GM04504 (cell line): ENCODE results near the gene BICRAL.
"Not testable (repeated sequence)": the region's sequence is repeated elsewhere in the genome, so short reads cannot be mapped to it uniquely, and the experiment has no call there.

ENCODE experiments used
- DNase-seq: peaks from one replicate; pipeline ENCODE4 v3.0.0-alpha.2; 2012; ENCODE audit warnings: low read depth

The BICRAL gene, protein sequence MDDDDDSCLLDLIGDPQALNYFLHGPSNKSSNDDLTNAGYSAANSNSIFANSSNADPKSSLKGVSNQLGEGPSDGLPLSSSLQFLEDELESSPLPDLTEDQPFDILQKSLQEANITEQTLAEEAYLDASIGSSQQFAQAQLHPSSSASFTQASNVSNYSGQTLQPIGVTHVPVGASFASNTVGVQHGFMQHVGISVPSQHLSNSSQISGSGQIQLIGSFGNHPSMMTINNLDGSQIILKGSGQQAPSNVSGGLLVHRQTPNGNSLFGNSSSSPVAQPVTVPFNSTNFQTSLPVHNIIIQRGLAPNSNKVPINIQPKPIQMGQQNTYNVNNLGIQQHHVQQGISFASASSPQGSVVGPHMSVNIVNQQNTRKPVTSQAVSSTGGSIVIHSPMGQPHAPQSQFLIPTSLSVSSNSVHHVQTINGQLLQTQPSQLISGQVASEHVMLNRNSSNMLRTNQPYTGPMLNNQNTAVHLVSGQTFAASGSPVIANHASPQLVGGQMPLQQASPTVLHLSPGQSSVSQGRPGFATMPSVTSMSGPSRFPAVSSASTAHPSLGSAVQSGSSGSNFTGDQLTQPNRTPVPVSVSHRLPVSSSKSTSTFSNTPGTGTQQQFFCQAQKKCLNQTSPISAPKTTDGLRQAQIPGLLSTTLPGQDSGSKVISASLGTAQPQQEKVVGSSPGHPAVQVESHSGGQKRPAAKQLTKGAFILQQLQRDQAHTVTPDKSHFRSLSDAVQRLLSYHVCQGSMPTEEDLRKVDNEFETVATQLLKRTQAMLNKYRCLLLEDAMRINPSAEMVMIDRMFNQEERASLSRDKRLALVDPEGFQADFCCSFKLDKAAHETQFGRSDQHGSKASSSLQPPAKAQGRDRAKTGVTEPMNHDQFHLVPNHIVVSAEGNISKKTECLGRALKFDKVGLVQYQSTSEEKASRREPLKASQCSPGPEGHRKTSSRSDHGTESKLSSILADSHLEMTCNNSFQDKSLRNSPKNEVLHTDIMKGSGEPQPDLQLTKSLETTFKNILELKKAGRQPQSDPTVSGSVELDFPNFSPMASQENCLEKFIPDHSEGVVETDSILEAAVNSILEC

DNA sequence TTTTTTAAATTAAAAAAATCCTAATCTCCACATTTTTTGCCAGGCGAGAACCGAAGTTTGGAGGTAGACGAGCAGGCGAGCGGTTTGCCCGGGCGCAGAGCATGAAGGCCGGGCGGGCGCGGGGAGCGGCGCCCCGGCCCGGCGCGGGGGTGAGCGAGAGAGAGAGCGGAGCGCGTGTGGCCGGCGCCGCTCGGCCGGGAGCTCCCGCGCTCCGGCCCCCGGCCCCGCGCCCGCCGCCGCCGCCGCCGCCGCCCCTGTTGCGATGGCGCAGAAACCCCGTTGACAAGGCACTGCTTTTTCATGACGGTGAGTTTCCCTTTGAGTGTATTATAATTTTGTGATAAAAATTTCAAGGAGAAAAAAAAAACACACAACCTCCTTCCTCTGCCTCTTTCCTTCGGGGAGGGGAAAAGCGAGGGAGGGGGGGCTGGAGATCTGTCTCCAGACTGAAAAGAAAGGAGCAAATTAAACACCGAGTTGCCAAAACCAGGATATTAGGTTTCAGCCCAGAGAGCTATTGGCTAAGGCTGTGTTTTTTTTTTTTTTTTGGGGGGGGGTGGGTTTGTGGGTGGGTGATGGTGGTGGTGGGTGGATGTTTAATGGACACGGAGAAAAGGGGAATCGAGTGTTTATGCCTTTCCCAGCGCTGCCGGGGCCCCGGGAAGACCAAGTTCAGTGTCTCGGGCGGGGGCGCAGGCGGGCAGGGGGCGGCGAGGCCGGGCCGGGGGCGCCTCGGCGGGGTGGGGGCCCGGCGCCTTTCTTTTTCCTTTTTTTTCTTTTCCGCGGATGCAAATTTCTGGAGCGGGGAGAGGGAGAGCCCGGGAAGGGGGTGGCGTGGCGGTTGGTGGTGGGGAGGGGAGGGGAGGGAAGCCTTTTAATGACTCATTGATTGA, at the start of gene BICRAL:
BICRAL (plus strand) TSS at position 257 of the 893 bp plus-strand sequence. CDS start 39,971 bp downstream, outside the sequence.
- peak; percentile 62 for DNase-seq

DNA sequence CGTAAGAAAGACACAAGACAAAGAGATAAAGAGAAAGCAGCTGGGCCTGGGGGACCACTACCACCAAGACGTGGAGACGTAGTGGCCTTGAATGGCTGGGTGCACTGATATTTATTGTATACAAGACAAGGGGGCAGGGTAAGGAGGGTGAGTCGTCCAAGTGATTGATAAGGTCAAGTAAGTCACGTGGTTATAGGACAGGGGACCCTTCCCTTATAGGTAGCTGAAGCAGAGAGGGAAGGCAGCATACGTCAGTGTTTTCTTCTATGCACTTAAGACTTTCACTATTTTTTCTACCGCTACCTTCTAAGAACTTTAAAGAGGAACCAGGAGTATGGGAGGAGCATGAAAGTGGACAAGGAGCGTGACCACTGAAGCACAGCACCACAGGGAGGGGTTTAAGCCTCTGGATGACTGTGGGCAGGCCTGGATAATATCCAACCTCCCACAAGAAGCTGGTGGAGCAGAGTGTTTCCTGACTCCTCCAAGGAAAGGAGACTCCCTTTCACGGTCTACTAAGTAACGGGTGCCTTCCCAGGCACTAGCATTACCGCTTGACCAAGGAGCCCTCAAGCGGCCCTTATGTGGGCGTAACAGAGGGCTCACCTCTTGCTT, 47.9 kb upstream of the BICRAL start:
- DNase-seq: not testable (repeated sequence)

DNA sequence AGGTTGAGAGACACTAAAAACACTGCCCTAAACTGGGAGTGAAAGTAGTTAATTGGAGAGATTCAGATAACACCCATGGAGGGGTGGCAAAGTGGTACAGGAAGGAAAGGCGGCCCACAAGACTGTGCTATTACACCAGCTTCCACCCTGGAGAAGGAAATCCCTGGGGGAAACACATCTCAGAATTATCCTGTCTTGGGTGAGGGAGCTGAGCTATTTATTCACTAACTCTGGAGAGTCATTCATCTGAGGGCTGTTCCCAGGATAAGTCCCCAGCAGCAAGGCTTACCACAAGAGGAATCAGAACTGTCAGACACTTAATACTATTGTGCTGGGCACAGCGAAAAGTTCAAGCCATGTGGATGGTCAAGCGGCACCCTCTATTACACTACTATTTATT, 45.9 kb upstream of the BICRAL start:
- DNase-seq: no peak

DNA sequence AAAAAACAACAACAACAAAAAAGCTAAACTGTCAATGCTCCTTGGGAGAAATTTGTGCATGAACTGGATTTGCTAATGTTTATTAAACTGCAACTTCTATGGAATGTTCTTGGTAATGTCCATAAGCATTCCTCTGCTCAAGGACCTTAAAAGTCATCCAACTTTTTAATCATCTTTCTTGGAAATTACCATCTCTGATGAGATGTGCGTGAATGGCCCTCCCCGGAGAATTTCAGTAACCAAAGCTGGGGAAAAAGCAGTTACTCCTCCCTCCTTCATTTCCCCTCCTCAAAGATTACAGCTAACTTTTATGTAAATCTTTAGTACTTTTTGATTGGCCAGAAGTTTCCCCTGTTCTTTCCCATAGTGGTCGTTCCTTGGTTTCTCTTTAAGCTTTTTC, 41.1 kb upstream of the BICRAL start:
- no peak for DNase-seq

DNA sequence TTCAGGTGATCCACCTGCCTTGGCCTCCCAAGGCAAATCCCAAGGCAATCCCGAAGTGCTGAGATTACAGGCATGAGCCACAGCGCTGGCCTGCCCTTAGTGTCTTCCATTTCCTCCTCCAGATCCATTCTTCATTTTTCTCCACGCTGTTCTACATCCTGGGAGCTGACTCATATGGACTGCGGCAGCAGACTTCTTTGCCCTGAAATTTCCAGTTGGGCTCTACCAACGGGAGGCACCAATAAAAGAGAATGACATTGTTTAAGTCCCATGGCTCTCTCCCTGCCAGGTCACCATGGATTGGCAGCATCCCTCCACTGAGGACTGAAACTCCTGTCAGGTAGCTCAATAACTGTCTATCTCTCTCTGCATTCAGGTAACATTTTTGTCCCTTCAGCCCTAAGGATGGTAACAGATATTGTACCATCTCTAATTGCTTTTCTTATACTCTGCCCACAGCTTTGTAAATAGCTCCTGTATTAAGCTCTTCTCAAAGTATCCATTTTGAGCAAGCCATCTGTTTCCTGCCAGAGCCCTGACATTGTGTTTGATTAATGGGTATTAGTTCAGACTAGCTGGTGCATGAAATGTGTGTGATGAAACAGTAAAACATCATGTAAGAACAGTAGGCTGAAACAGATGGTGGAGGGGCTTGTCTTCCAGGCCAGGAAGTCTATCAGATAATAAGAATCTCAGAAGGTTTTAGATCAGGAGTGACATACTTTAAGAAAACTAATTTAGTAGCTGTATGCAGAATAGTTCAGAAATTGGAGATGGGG, 39.5 kb upstream of the BICRAL start:
- DNase-seq: peak; percentile 47

DNA sequence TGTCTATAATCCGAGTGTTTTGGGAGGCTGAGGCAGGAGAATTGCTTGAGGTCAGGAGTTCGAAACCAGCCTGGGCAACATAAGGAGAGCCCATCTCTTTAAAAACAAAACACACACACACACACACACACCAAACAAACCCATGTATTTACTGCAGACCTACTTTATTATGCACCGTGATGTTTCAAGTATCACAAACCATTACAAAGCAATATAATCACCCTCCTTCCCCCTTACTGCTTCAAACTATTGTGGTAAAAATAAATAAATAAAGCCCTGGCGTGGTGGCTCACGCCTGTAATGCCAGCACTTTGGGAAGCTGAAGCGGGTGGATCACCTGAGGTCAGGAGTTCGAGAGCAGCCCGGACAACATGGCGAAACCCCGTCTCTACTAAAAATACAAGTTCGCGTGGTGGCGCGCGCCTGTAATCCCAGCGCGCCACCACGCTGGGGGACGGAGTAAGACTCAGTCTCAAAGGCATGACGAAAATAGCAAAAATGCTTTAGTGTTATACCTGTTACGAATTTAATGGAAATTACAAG, 37.4 kb upstream of the BICRAL start:
- no peak for DNase-seq

DNA sequence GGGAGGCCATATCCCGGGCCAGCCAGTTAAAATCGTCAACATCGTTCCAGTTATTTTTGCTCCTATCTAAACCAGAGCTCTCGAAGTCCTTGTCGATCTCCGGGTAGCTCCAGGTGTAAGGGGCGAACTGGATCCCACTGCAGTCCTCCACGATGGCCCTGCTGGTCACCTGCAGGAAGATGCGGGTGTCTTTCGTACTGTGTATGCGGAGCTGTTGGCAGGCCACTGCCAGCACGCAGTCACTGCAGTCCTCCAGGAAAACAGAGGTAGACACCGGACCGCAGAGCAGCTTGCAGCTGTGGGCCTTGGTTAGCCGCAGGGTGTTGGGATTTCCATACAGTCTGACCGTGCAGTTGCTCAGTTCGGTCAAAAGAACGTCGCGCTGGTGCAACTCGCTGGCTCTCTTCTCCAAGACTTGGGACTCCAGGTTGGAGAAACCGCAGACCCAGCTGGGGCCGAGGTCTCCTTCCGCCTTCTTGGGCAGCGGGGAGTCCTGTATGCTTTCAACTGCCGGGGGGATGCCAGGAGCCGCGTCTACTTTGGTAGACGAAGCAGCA, 36.7 kb upstream of the BICRAL start:
- DNase-seq: no peak

DNA sequence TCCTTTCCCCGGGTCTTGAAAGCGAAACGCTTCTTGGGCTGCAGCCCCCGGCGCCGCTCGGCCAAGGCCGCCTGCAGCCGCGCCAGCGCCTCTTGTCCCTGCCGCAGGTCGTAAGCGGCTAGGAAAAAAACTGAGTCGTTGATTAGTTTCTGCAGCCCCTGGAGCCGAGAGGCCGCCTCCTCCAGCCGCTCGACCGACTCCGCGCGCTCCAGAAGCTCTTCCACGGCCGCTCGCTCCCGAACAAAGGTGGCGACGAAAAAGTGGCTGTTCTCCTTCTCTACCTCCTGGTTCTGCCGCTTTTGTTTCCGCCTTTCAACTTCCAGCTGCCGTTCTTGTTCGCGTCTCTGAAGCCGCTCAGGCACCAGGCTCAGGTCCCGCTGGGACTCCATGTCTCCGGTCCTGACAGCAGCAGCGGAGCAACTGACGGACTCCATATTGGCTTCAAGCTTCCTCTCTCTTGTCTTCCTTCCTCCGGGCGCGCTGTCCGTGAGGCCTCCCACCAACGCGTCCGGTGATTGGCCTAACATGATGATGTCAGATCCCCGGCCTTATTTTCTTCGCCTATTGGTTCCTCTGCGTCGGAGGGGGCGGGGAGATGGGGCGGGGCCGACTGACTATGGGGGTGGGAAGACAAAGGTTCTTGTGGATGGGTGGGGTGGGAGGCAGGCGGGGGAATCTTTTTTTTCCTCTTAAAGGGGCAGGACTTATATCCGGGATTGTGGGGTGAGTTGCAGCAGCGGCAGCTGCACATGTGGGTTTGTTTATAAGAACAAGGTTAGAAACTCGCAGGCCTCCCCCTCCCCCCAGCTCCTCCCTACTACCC, 36.0 kb upstream of the BICRAL start, which contains the start of gene TBCC:
TBCC (minus strand) TSS at position 464 of the 823 bp plus-strand sequence; CDS start at position 434, 30 bp downstream.
- DNase-seq: peak; percentile 98

DNA sequence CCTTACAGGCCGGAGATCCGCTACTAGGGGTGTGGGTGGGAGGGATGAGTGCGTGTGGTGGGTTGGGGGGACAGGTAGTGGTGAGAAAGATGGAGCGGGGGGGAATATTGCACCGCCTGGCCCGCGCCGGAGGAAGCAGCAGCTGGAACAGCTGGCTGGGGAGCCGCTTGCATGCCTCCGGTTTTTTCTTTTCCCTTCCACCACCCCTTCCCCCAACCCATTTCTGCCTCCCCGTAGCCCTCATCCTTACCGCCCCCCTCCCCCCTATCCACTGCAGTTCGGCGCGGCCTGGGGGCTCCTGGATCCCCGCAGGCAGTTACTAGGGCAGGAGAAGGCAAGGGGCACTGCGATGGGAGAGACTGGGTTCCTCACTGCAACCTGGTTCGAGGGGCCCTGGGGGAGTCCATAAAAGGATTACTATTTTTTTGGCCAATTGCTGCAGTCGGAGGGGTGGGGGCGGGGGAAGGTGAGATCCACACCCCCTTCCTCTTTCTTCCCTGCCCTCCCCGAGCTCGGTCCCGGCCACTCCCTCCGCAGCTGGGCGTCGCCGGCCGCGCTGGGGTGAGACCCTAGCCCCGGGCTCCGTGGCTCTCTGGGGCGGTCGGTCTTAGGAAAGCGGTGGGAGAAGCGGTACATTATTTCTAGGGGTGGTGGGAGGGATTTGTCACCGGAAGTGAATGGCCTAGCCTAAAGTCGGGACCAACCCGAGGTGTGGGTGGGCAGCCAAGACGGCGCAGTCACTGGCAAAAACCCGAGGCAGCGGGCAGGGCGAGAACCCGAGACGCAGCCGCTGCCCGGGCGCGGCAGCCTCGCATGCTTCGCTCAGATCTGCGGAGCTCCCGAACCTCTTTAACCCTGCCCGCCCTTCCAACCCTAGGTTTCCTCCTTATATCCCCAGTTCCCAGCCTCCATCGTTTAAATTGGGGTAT, 35.1 kb upstream of the BICRAL start:
- DNase-seq: peak; percentile 68

DNA sequence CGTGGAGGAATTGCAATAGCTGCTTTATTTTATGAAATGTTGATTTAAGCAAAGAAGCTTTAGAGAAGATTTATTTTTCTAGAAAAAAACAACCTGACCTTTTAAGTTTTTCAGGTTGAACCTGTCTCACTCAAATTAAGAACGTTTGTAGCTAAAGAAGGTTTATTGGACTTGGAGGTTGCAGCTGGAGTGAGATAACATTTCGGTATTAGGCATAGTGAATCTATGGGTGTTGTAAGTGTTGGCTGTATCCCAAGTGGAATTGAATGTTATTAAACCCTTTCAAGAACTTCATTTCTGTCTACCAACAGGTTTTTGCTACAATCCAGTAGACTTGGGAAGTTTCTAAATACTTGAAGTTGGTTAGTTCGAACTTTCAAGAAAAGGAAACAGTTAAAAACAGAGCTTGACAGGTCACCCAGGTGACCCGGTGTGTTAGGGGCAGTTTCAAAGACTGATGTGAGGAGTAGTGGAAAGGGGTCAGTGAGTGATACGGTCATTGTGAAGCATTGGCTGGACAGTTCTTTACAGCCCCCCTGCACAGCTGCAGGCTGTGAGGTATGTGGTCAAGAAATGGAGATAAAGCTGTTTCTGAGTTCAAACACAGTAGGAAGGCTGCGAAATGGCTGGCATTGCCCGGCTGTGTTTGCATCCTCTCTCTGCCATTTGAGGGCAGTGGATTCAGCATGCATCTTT, 33.5 kb upstream of the BICRAL start:
- DNase-seq: no peak

DNA sequence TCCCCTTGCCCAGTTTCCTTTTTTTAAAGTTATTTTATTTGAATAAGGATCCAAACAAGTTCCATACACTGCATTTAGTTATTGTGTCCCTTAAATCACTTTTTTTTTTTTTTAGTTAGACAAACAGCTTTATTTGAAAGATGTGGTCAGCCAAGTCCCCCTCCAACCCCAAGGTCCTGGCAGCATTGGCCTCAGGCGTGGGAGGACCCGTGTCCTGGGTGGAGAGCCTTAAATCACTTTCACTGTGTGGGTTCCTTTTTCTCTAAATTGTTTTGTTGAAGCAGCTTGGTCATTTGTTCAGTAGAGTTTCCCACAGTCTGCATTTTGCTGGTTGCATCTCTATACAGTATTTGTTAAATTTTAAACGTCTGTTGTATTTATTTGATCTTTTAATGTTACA, 30.8 kb upstream of the BICRAL start:
- DNase-seq: no peak

DNA sequence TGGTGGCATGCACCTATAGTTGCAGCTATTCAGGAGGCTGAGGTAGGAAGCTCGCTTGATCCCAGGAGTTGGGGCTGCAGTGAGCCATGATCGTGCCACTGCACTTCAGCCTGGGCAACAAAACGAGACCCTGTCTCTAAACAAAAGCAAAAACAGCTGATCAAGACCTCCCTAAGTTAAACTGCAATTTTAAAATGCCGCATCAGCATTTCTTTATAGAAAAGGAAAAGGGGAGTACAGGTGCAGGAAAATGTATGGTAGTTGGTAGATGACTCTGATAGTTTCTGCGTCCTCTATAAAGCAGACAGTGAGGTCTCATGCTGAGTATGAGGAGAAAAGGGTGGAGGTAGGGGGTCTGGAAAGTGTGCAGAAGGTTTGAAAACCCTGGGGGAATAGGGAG, 27.1 kb upstream of the BICRAL start:
- DNase-seq: no peak

DNA sequence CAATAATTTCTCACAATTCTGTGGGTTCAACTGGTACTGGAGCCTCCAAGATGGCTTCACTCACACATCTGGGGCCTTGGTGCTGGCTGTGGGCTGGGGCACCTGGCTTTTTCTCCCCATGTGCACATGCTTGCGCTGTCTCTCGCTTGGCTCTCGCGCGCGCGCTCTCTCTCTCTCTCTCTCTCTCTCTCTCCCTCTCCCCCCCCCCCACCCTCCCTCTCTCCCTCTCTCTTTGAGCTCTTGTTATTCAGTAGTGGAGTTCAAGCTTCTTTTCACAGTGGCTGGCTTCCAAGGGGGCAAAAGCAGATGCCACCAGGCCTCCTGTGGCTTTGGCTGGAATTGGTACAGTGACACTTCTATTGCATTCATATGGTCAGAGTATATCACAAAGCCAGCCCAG, 25.1 kb upstream of the BICRAL start:
- no peak for DNase-seq

DNA sequence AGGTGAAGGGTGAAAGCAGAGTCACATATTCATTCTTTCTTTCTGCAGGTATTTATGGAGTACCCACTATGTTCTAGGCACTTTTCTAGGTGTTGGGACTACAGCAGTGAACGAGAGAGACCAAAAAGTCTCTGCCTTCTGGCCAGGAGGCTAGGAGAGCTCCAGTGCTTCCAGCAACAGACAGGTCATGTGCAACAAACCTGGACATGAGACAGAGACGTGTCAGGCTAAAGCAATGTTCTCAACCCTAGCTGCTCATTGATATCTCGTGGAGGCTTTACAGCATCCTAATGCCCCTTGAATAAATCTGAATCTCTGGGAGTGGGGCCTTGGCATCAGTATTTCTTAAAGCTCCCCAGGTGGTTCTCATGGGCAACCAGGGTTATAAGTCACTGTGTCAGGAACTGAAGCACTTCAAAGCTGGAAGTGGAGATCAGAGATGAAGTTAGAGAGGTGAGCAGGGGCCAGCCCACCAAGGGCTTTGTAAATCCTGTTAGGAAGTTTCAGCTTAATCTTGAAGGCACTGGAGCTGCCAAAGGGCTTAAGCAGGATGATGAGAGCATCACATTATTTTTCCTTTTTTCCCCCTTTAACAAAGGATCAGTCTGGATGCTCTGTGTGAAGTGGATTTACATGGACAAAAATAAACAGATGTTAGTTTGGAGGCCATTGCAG, 23.0 kb upstream of the BICRAL start:
- DNase-seq: no peak

DNA sequence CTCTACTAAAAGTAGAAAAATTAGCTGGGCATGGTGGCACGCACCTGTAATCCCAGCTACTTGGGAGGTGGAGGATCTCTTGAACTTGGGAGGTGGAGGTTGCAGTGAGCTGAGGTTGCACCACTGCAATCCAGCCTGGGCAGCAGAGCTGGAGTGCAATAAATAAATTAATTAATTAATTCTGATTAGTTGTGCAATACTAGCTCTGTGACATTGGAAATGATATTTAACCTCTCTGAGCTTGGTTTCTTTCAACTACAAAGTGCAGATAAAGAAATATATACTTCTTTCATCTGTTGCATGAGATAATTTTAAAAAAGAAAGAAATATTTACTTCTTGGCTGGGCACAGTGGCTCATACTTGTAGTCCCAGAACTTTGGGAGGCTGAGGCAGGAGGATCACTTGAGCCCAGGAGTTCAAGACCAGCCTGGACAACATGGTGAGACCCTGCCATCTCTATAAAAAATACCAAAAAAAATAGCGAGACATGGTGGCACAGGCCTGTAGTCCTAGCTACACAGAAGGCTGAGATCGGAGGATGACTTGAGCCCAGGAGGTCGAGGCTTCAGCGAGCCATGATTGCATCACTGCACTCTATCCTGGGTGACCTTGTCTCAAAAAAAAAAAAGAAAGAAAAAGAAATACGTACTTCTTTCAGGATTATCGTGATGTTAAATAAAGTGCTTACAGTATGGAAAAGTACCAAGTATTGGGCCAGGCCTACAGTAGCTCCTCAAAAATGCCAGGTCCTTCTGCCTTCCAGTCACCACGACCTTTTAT, 20.4 kb upstream of the BICRAL start:
- no peak for DNase-seq

DNA sequence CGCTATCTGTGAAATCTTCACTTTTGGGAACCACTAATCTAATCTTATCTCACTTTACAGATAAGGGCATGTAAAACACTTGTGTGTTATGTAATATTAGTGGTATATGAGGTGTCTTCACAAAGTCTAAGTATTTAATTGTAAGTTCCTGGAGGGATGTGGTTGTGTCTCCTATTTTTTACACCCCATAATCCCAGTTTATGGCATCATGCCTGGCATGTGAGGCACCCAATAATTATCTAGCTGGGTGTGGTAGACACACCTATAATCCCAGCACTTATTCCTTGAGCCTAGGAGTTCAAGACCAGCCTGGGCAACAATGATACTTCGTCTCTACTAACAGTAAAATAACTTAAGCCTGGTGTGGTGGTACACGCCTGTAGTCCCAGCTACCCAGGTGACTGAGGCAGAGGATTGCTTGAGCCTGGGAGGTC, 19.4 kb upstream of the BICRAL start:
- no peak for DNase-seq
